Measurements from ENCODE around the gene STARD9.

STARD9 gene

GRCh38 chr15:42577514-42578031 lies 2.2 kb downstream of the STARD9 start:
- H3K27ac ChIP-seq: no peak overlapping the region
- TF ChIP-seq CTCF (conservative IDR thresholded peaks at IDR 0.05) (no peak), ZFX (IDR thresholded peaks at IDR 0.05) (no peak)

- H3K27ac ChIP-seq: no peak overlapping the region
- no peak for TF ChIP-seq CTCF (conservative IDR thresholded peaks at IDR 0.05)
- no peak for TF ChIP-seq ZFX (IDR thresholded peaks at IDR 0.05)
Measured at GRCh38 chr15:42578984-42579537, 3.7 kb downstream of the STARD9 start.

- no peak overlapping the region for H3K27ac ChIP-seq
- TF ChIP-seq CTCF (conservative IDR thresholded peaks at IDR 0.05) (no peak), ZFX (IDR thresholded peaks at IDR 0.05) (no peak)
Measured at GRCh38 chr15:42581272-42581730, 5.9 kb downstream of the STARD9 start.

GRCh38 chr15:42582569-42583375 lies 7.4 kb downstream of the STARD9 start:
- TF ChIP-seq ZFX (IDR thresholded peaks at IDR 0.05): no peak
- no peak overlapping the region for H3K27ac ChIP-seq

- H3K27ac ChIP-seq: no peak overlapping the region
- TF ChIP-seq ZFX (IDR thresholded peaks at IDR 0.05) (no peak), CTCF (conservative IDR thresholded peaks at IDR 0.05) (no peak)
Measured at GRCh38 chr15:42584031-42584765, 8.8 kb downstream of the STARD9 start.

- TF ChIP-seq CTCF (conservative IDR thresholded peaks at IDR 0.05): no peak
- TF ChIP-seq ZFX (IDR thresholded peaks at IDR 0.05): no peak
Measured at GRCh38 chr15:42590619-42591237, 15.3 kb downstream of the STARD9 start.

GRCh38 chr15:42591238-42591934 lies 16.0 kb downstream of the STARD9 start:
- TF ChIP-seq ZFX (IDR thresholded peaks at IDR 0.05) (no peak), CTCF (conservative IDR thresholded peaks at IDR 0.05) (peak; percentile 79)
- no peak overlapping the region for H3K27ac ChIP-seq

More at GRCh38 chr15:42590619-42591237, 15.3 kb downstream of the STARD9 start:
- H3K27ac ChIP-seq: no peak overlapping the region
